CD4-positive, alpha-beta memory T cell (primary cell): Measurements from ENCODE around the gene HMX2. TPM values are rescaled to one million over a fixed set of nuclear protein-coding genes. Genes with fewer than 3 reads are reported as not detected.

ENCODE experiments used
- CTCF ChIA-PET: fragments of 350-600 bp; sonication (Branson Sonifier 250); formaldehyde crosslinking; loops from one replicate; lab custom pipeline; 2021; ENCODE audit warnings: inconsistent platforms; ENCODE audit not compliant: partially characterized antibody; lab: Charles Lee
- POLR2A ChIA-PET: fragments of 350-600 bp; sonication (Branson Sonifier 250); formaldehyde crosslinking; loops from one replicate; lab custom pipeline; 2021; ENCODE audit not compliant: partially characterized antibody; lab: Charles Lee
- DNase-seq, 5 donors: peaks; one replicate each; pipeline versions ENCODE4 v3.0.0 to v3.0.0-alpha.2; 2020 to 2022; ENCODE audit warnings: mixed read lengths in 1 of 5
- H3K27ac ChIP-seq: one replicate; pipeline ENCODE4 v1.7.0; 2013; ENCODE audit warnings: low read depth, low read length
- H3K27me3 ChIP-seq: 2 replicates; pipeline ENCODE4 v1.7.0; 2013; ENCODE audit warnings: mild to moderate bottlenecking, low read length, moderate library complexity; ENCODE audit not compliant: insufficient read depth
- H3K36me3 ChIP-seq: 2 replicates; pipeline ENCODE4 v1.7.0; 2013; ENCODE audit warnings: mild to moderate bottlenecking, low read length, moderate library complexity; ENCODE audit not compliant: insufficient read depth
- H3K4me1 ChIP-seq: 2 replicates; pipeline ENCODE4 v1.7.0; 2013; ENCODE audit warnings: mild to moderate bottlenecking, low read length, moderate library complexity; ENCODE audit not compliant: insufficient read depth
- H3K4me3 ChIP-seq, 2 donors: one replicate each; pipeline ENCODE4 v1.7.0; 2013; ENCODE audit warnings: low read length in 2 of 2, mild to moderate bottlenecking in 1 of 2
- H3K9me3 ChIP-seq, 2 donors: one replicate each; pipeline ENCODE4 v1.7.0; 2013; ENCODE audit warnings: low read length in 2 of 2, control low read depth in 1 of 2; ENCODE audit not compliant: control insufficient read depth in 1 of 2
- H3K27ac Mint-ChIP-seq, 7 donors: one replicate each; pipeline ENCODE4 v1.8.0; 2020 to 2021; ENCODE audit warnings: mixed read lengths in 7 of 7, mild to moderate bottlenecking in 6 of 7, inconsistent platforms in 3 of 7, moderate library complexity in 3 of 7
- H3K27me3 Mint-ChIP-seq, 2 donors: one replicate each; pipeline ENCODE4 v1.8.0; 2020 to 2021; ENCODE audit warnings: mixed read lengths in 2 of 2
- H3K36me3 Mint-ChIP-seq, 2 donors: one replicate each; pipeline ENCODE4 v1.8.0; 2020 to 2021; ENCODE audit warnings: mixed read lengths in 2 of 2, inconsistent platforms in 1 of 2, mild to moderate bottlenecking in 1 of 2
- H3K4me1 Mint-ChIP-seq, 4 donors: one replicate each; pipeline ENCODE4 v1.8.0; 2020 to 2021; ENCODE audit warnings: mixed read lengths in 4 of 4, mild to moderate bottlenecking in 1 of 4
- H3K4me3 Mint-ChIP-seq, 8 donors: one replicate each; pipeline ENCODE4 v1.8.0; 2020 to 2021; ENCODE audit warnings: mixed read lengths in 8 of 8, mild to moderate bottlenecking in 7 of 8, moderate library complexity in 6 of 8, inconsistent platforms in 3 of 8
- H3K9me3 Mint-ChIP-seq, 8 donors: one replicate each; pipeline ENCODE4 v1.8.0; 2020 to 2021; ENCODE audit warnings: mixed read lengths in 8 of 8, mild to moderate bottlenecking in 5 of 8, inconsistent platforms in 3 of 8, moderate library complexity in 1 of 8
- intact Hi-C: fragments of 100-400 bp; cut with micrococcal nuclease; formaldehyde crosslinking; loops from one replicate; pipeline ENCODE4 v1.15.1; 2023
- polyA plus RNA-seq, 2 donors: library from polyadenylated mRNA; unstranded; fragments of 300-500 nt; fragmentation: Illumina TruSeq; gene quantifications; one replicate each; pipeline ENCODE4 v1.2.3, GENCODE V29; 2021
- total RNA-seq, 2 experiments: library from RNA; stranded (reverse); gene quantifications; one replicate each; pipeline ENCODE4 v1.2.3, GENCODE V29; 2021

HMX2 gene
- total and polyA plus RNA-seq, 4 experiments from 2014 or later, result not detected

- ChIA-PET CTCF (no interaction called here), POLR2A (interaction anchor here (0.7 kb wide), 1 partner anchor 8 kb away, joined by 3 read pairs; no protein-coding TSS in a partner anchor)
- H3K27ac Mint-ChIP-seq, result no peak overlapping the region
- no peaks in the 10 kb centered on the region for H3K4me1 ChIP-seq
- H3K4me3 ChIP-seq, result no peak overlapping the region
- no peaks in the 10 kb centered on the region for H3K36me3 ChIP-seq
- H3K36me3 Mint-ChIP-seq, result peaks cover 33 to 62% of the 10 kb centered on the region in 2 donors
- intact Hi-C loops, result no loop called here
- no peaks in the 10 kb centered on the region for H3K27me3 Mint-ChIP-seq
- H3K4me1 Mint-ChIP-seq, result peaks cover 0 to 3% (median 0%) of the 10 kb centered on the region in 4 donors
- H3K27ac ChIP-seq, result no peak overlapping the region
- no peak for DNase-seq
- H3K9me3 ChIP-seq, result no peaks in the 10 kb centered on the region
- no peak overlapping the region for H3K4me3 Mint-ChIP-seq
- H3K27me3 ChIP-seq, result no peaks in the 10 kb centered on the region
- no peaks in the 10 kb centered on the region for H3K9me3 Mint-ChIP-seq
Observed at GRCh38 chr10:123194056-123194455, 46.1 kb downstream of the HMX2 start.

Other genes starting within 250 kb of the HMX2 start
- gene FAM24A, start 237.5 kb upstream of the HMX2 start, total RNA-seq, result not detected
- gene FAM24A, start 237.5 kb upstream of the HMX2 start, polyA plus RNA-seq, result not detected
- gene C10orf88, start 193.9 kb upstream of the HMX2 start, total RNA-seq, result 10 to 100 TPM; 10.5 to 12.3 TPM
- gene C10orf88, start 193.9 kb upstream of the HMX2 start, polyA plus RNA-seq, result 1 to 10 TPM; 8.1 to 9.6 TPM
- 1 to 10 TPM; 3.9 to 4.7 TPM for gene PSTK, start 167.7 kb upstream of the HMX2 start, total RNA-seq
- 10 to 100 TPM in 1 of 2 donors, 1 to 10 TPM in 1; 6.0 to 11.6 TPM for gene PSTK, start 167.7 kb upstream of the HMX2 start, polyA plus RNA-seq
- gene IKZF5, start 139.3 kb upstream of the HMX2 start, total RNA-seq, result 10 to 100 TPM; 37.4 to 45.9 TPM
- 10 to 100 TPM; 11.0 to 14.7 TPM for gene IKZF5, start 139.3 kb upstream of the HMX2 start, polyA plus RNA-seq
- 10 to 100 TPM; 35.7 to 36.4 TPM for gene ACADSB, start 139.1 kb upstream of the HMX2 start, total RNA-seq
- 10 to 100 TPM; 26.9 to 45.3 TPM for gene ACADSB, start 139.1 kb upstream of the HMX2 start, polyA plus RNA-seq
- gene HMX3, start 12.2 kb upstream of the HMX2 start, total RNA-seq, result not detected
- not detected for gene HMX3, start 12.2 kb upstream of the HMX2 start, polyA plus RNA-seq
- 100 to 1,000 TPM; 162 to 169 TPM for gene BUB3, start 6.3 kb downstream of the HMX2 start, total RNA-seq
- gene BUB3, start 6.3 kb downstream of the HMX2 start, polyA plus RNA-seq, result 100 to 1,000 TPM; 226 to 371 TPM